KOPT-K1 (cell line): ENCODE data around the gene HOXD12.

ENCODE experiments used
- H3K27ac ChIP-seq: fragments of 200-600 bp; sonication (generic); 2 replicates; pipeline ENCODE4 v1.5.1; 2016; ENCODE audit warnings: antibody characterized with exemption, mild to moderate bottlenecking, low read depth, low read length; ENCODE audit not compliant: poor library complexity, severe bottlenecking
- H3K36me3 ChIP-seq: fragments of 200-600 bp; sonication (generic); 2 replicates; pipeline ENCODE4 v1.5.1; 2017; ENCODE audit warnings: antibody characterized with exemption, mild to moderate bottlenecking, low read length, moderate library complexity; ENCODE audit not compliant: insufficient read depth
- H3K9me3 ChIP-seq: fragments of 200-600 bp; sonication (generic); 2 replicates; pipeline ENCODE4 v1.5.1; 2017; ENCODE audit warnings: antibody characterized with exemption, low read length, mild to moderate bottlenecking; ENCODE audit not compliant: insufficient read depth, poor library complexity, severe bottlenecking

HOXD12 gene

GRCh38 chr2:176125772-176126054 is 26.1 kb downstream of the HOXD12 start:
- no peaks in the 10 kb centered on the region for H3K9me3 ChIP-seq
- no peaks in the 10 kb centered on the region for H3K36me3 ChIP-seq

GRCh38 chr2:176126929-176127773 is 27.6 kb downstream of the HOXD12 start:
- no peak overlapping the region for H3K27ac ChIP-seq
- H3K9me3 ChIP-seq: no peaks in the 10 kb centered on the region
- H3K36me3 ChIP-seq: no peaks in the 10 kb centered on the region

More at GRCh38 chr2:176125772-176126054, 26.1 kb downstream of the HOXD12 start:
- no peak overlapping the region for H3K27ac ChIP-seq

GRCh38 chr2:176127774-176128072 is 28.1 kb downstream of the HOXD12 start:
- Histone ChIP-seq H3K36me3 (no peaks in the 10 kb centered on the region), H3K9me3 (no peaks in the 10 kb centered on the region), H3K27ac (no peak overlapping the region)

- Histone ChIP-seq H3K9me3 (no peaks in the 10 kb centered on the region), H3K27ac (no peak overlapping the region), H3K36me3 (no peaks in the 10 kb centered on the region)
These were observed 28.8 kb downstream of the HOXD12 start for GRCh38 chr2:176128172-176128981.

- no peaks in the 10 kb centered on the region for H3K36me3 ChIP-seq
- H3K27ac ChIP-seq: no peak within 1 kb of the TSS
- H3K9me3 ChIP-seq: no peaks in the 10 kb centered on the region
These were observed 29.6 kb downstream of the HOXD12 start, which contains the start of gene HOXD8 for GRCh38 chr2:176128982-176129796. TSS of gene HOXD8 (plus strand) at chr2:176129705. CDS start at chr2:176130367, 662 bp downstream.

GRCh38 chr2:176129813-176130146 is 30.2 kb downstream of the HOXD12 start:
- Histone ChIP-seq H3K9me3 (no peaks in the 10 kb centered on the region), H3K36me3 (no peaks in the 10 kb centered on the region), H3K27ac (no peak overlapping the region)

GRCh38 chr2:176130147-176130956 is 30.8 kb downstream of the HOXD12 start:
- H3K36me3 ChIP-seq: no peaks in the 10 kb centered on the region
- no peaks in the 10 kb centered on the region for H3K9me3 ChIP-seq
- no peak overlapping the region for H3K27ac ChIP-seq

- no peaks in the 10 kb centered on the region for H3K9me3 ChIP-seq
- H3K27ac ChIP-seq: no peak overlapping the region
- no peaks in the 10 kb centered on the region for H3K36me3 ChIP-seq
These were observed 31.6 kb downstream of the HOXD12 start for GRCh38 chr2:176130957-176131847.

GRCh38 chr2:176131848-176132158 is 32.2 kb downstream of the HOXD12 start:
- no peak overlapping the region for H3K27ac ChIP-seq
- H3K36me3 ChIP-seq: no peaks in the 10 kb centered on the region
- no peaks in the 10 kb centered on the region for H3K9me3 ChIP-seq

GRCh38 chr2:176132205-176133171 is 32.9 kb downstream of the HOXD12 start:
- H3K9me3 ChIP-seq: no peaks in the 10 kb centered on the region
- no peaks in the 10 kb centered on the region for H3K36me3 ChIP-seq
- no peak overlapping the region for H3K27ac ChIP-seq

- Histone ChIP-seq H3K9me3 (no peaks in the 10 kb centered on the region), H3K36me3 (no peaks in the 10 kb centered on the region), H3K27ac (no peak overlapping the region)
These were observed 33.8 kb downstream of the HOXD12 start for GRCh38 chr2:176133389-176133788.

- Histone ChIP-seq H3K9me3 (no peaks in the 10 kb centered on the region), H3K27ac (no peak overlapping the region), H3K36me3 (no peaks in the 10 kb centered on the region)
These were observed 34.4 kb downstream of the HOXD12 start for GRCh38 chr2:176134035-176134434.

GRCh38 chr2:176135035-176135440 is 35.4 kb downstream of the HOXD12 start:
- no peak overlapping the region for H3K27ac ChIP-seq
- no peaks in the 10 kb centered on the region for H3K9me3 ChIP-seq
- H3K36me3 ChIP-seq: no peaks in the 10 kb centered on the region
